GM23248 (cell line): ENCODE data around the gene ATAD1.

Experiments
- EZH2 ChIP-seq: fragments of 200-600 bp; sonication (generic); IDR thresholded peaks from 2 replicates; pipeline ENCODE4 v1.6.1; 2018; ENCODE audit warnings: antibody characterized with exemption, mild to moderate bottlenecking; ENCODE audit not compliant: insufficient read depth, poor library complexity, severe bottlenecking
- EZH2phosphoT487 ChIP-seq: fragments of 200-600 bp; sonication (generic); IDR thresholded peaks from 2 replicates; pipeline ENCODE4 v1.6.1; 2018; ENCODE audit warnings: antibody characterized with exemption, moderate library complexity, mild to moderate bottlenecking, low read depth; ENCODE audit not compliant: insufficient read depth

DNA sequence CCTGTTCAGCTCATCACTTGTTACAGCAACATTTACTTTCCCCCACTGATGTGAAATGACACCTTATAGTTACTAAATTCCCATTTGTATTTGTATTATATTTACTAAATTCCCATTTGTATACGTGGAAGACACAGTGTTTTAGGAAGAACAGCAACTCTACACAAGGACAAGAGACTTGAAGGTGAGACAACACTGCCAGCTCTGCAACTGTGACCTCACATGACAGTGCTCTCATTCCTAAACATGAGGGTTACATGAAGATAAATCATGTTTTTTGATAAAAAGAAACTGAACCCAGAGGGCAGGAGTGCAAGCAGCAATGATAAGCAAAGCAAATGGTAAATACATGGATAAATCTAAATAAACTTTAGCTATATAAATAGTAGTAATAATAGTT lies 60.3 kb downstream of the ATAD1 start:
- TF ChIP-seq EZH2 (no peak), EZH2phosphoT487 (no peak)
